Neural cell (in vitro differentiated cells): ENCODE data around the gene NPTN. TPM values are rescaled to one million over a fixed set of nuclear protein-coding genes. Genes with fewer than 3 reads are reported as not detected.

Source experiments
- H2AFZ ChIP-seq: fragments of 200-600, 300-800 bp; sonication (generic), shearing (Covaris generic); 2 replicates; pipeline ENCODE4 v1.6.0; 2014; ENCODE audit warnings: low read depth, mild to moderate bottlenecking, antibody characterized with exemption, low read length, moderate library complexity
- H3F3A ChIP-seq: fragments of 200-600 bp; shearing (Covaris generic); 2 replicates; pipeline ENCODE4 v1.6.1; 2016; ENCODE audit warnings: mild to moderate bottlenecking, moderate library complexity, mixed read lengths, antibody characterized with exemption, low read length; ENCODE audit not compliant: insufficient read depth, poor library complexity, severe bottlenecking
- H3K27ac ChIP-seq: fragments of 200-600, 300-800 bp; sonication (generic), shearing (Covaris generic); 2 replicates; pipeline ENCODE4 v1.5.1; 2014; ENCODE audit warnings: mild to moderate bottlenecking, low read length, moderate library complexity
- H3K27me3 ChIP-seq: fragments of 300-800, 200-600 bp; sonication (generic), shearing (Covaris generic); 2 replicates; pipeline ENCODE4 v1.6.0; 2014; ENCODE audit warnings: mild to moderate bottlenecking, low read depth, low read length, moderate library complexity; ENCODE audit not compliant: insufficient read depth
- H3K36me3 ChIP-seq: fragments of 300-800, 200-600 bp; sonication (generic), shearing (Covaris generic); 2 replicates; pipeline ENCODE4 v1.5.1; 2014; ENCODE audit warnings: mild to moderate bottlenecking, antibody characterized with exemption, low read length, moderate library complexity; ENCODE audit not compliant: insufficient read depth
- H3K4me2 ChIP-seq: fragments of 300-800, 200-600 bp; sonication (generic), shearing (Covaris generic); 2 replicates; pipeline ENCODE4 v1.6.0; 2014; ENCODE audit warnings: mild to moderate bottlenecking, low read length
- H3K4me3 ChIP-seq: fragments of 300-800, 200-600 bp; sonication (generic), shearing (Covaris generic); 2 replicates; pipeline ENCODE4 v1.5.1; 2014; ENCODE audit warnings: mild to moderate bottlenecking, low read length, moderate library complexity
- H3K79me2 ChIP-seq: fragments of 200-600 bp; shearing (Covaris generic); replicated peaks from 2 replicates; pipeline ENCODE4 v1.6.0; 2014; ENCODE audit warnings: mild to moderate bottlenecking, low read length, moderate library complexity; ENCODE audit not compliant: insufficient read depth
- H3K9ac ChIP-seq: fragments of 300-800, 200-600 bp; sonication (generic), shearing (Covaris generic); 2 replicates; pipeline ENCODE4 v1.6.1; 2016; ENCODE audit warnings: mild to moderate bottlenecking, low read length, mixed read lengths
- H3K9me2 ChIP-seq: fragments of 200-600 bp; shearing (Covaris generic); 2 replicates; pipeline ENCODE4 v1.6.1; 2016; ENCODE audit warnings: mild to moderate bottlenecking, low read length, mixed read lengths; ENCODE audit not compliant: insufficient read depth
- H3K9me3 ChIP-seq: fragments of 200-600, 300-800 bp; sonication (generic), shearing (Covaris generic); 2 replicates; pipeline ENCODE4 v1.6.1; 2016; ENCODE audit warnings: mild to moderate bottlenecking, mixed run types, low read length, moderate library complexity, mixed read lengths
- H4K20me1 ChIP-seq: fragments of 200-600 bp; shearing (Covaris generic); 2 replicates; pipeline ENCODE4 v1.6.1; 2016; ENCODE audit warnings: mild to moderate bottlenecking, mixed run types; ENCODE audit not compliant: insufficient read depth
- CTCF ChIP-seq: fragments of 450-650 bp; IDR thresholded peaks from 2 replicates; pipeline ENCODE4 v1.5.1; 2014; ENCODE audit warnings: antibody characterized with exemption, mild to moderate bottlenecking, moderate library complexity; ENCODE audit not compliant: poor library complexity, severe bottlenecking
- EP300 ChIP-seq: fragments of 450-650 bp; conservative IDR thresholded peaks from 2 replicates; pipeline ENCODE4 v1.6.1; 2014; ENCODE audit warnings: antibody characterized with exemption, mild to moderate bottlenecking, moderate library complexity; ENCODE audit not compliant: poor library complexity, severe bottlenecking
- EZH2 ChIP-seq: fragments of 200-600, 300-800 bp; shearing (Covaris generic), sonication (generic); IDR thresholded peaks from 2 replicates; pipeline ENCODE4 v1.6.1; 2014; ENCODE audit warnings: antibody characterized with exemption, low read length, borderline replicate concordance, mild to moderate bottlenecking; ENCODE audit not compliant: insufficient read depth, poor library complexity, severe bottlenecking
- MXI1 ChIP-seq: fragments of 450-650 bp; conservative IDR thresholded peaks from 2 replicates; pipeline ENCODE4 v1.6.1; 2014; ENCODE audit warnings: antibody characterized with exemption, mild to moderate bottlenecking; ENCODE audit not compliant: poor library complexity, severe bottlenecking
- POLR2AphosphoS5 ChIP-seq: IDR thresholded peaks from 2 replicates; pipeline ENCODE4 v1.6.1; 2012
- RAD21 ChIP-seq: fragments of 450-650 bp; conservative IDR thresholded peaks from 2 replicates; pipeline ENCODE4 v1.6.1; 2014; ENCODE audit warnings: antibody characterized with exemption, mild to moderate bottlenecking, moderate library complexity
- REST ChIP-seq: IDR thresholded peaks from 2 replicates; pipeline ENCODE4 v1.6.1; 2012; ENCODE audit warnings: borderline replicate concordance
- SMC3 ChIP-seq: fragments of 450-650 bp; conservative IDR thresholded peaks from 2 replicates; pipeline ENCODE4 v1.6.1; 2014; ENCODE audit warnings: antibody characterized with exemption, mild to moderate bottlenecking, moderate library complexity; ENCODE audit not compliant: poor library complexity
- TAF1 ChIP-seq: IDR thresholded peaks from 2 replicates; pipeline ENCODE4 v1.6.1; 2012; ENCODE audit warnings: low read depth
- polyA plus RNA-seq: library from polyadenylated mRNA; depleted of rRNA; stranded (reverse); fragments of >200 nt; gene quantifications from 2 replicates; pipeline ENCODE4 v1.2.3, GENCODE V29; 2014

The NPTN gene
- polyA plus RNA-seq, 1 donor from 2014 or later, result 237 TPM

GRCh38 chr15:73654659-73655058 lies 21.5 kb upstream of the NPTN start:
- TF ChIP-seq SMC3 (no peak), POLR2AphosphoS5 (no peak), EZH2 (no peak)
- no peaks in the 10 kb centered on the region for H3K9me3 ChIP-seq
- H3K4me2 ChIP-seq, result no peak overlapping the region
- H3K27me3 ChIP-seq, result no peaks in the 10 kb centered on the region
- H3K9me2 ChIP-seq, result no peaks in the 10 kb centered on the region
- no peak overlapping the region for H2AFZ ChIP-seq
- no peak overlapping the region for H3K4me3 ChIP-seq
- no peaks in the 10 kb centered on the region for H3K36me3 ChIP-seq
- no peaks in the 10 kb centered on the region for H3K79me2 ChIP-seq
- no peak overlapping the region for H3K27ac ChIP-seq
- no peaks in the 10 kb centered on the region for H4K20me1 ChIP-seq
- no peaks in the 10 kb centered on the region for H3F3A ChIP-seq
- no peak overlapping the region for H3K9ac ChIP-seq

GRCh38 chr15:73650416-73651126 lies 17.4 kb upstream of the NPTN start:
- no peaks in the 10 kb centered on the region for H4K20me1 ChIP-seq
- H3K9ac ChIP-seq, result no peak overlapping the region
- no peaks in the 10 kb centered on the region for H3K9me3 ChIP-seq
- H3K36me3 ChIP-seq, result no peaks in the 10 kb centered on the region
- no peaks in the 10 kb centered on the region for H3F3A ChIP-seq
- H3K27me3 ChIP-seq, result no peaks in the 10 kb centered on the region
- no peak overlapping the region for H3K4me2 ChIP-seq
- H3K4me3 ChIP-seq, result no peak overlapping the region
- H3K9me2 ChIP-seq, result no peaks in the 10 kb centered on the region
- TF ChIP-seq MXI1 (no peak), RAD21 (no peak), EZH2 (no peak), EP300 (no peak), CTCF (no peak), POLR2AphosphoS5 (no peak), SMC3 (no peak), REST (no peak), TAF1 (no peak)
- H3K79me2 ChIP-seq, result no peaks in the 10 kb centered on the region
- H2AFZ ChIP-seq, result no peak overlapping the region
- H3K27ac ChIP-seq, result no peak overlapping the region

GRCh38 chr15:73648014-73648295 lies 14.8 kb upstream of the NPTN start:
- Histone ChIP-seq H3K4me2 (no peak overlapping the region), H2AFZ (no peak overlapping the region), H3K9me2 (no peaks in the 10 kb centered on the region), H3K9me3 (no peaks in the 10 kb centered on the region), H3K9ac (no peak overlapping the region), H4K20me1 (no peaks in the 10 kb centered on the region), H3K27ac (no peak overlapping the region), H3K79me2 (no peaks in the 10 kb centered on the region), H3K36me3 (no peaks in the 10 kb centered on the region), H3K27me3 (no peaks in the 10 kb centered on the region), H3F3A (no peaks in the 10 kb centered on the region), H3K4me3 (no peak overlapping the region)
- TF ChIP-seq MXI1 (no peak), RAD21 (no peak), REST (no peak), EP300 (no peak), TAF1 (no peak), CTCF (no peak), POLR2AphosphoS5 (no peak), EZH2 (no peak), SMC3 (no peak)
